ENCODE data around the gene CCHCR1.

The CCHCR1 gene

GRCh38 chr6:31126396-31127175 is 31.0 kb downstream of the CCHCR1 start:
- no peak for DNase-seq

GRCh38 chr6:31125586-31126363 is 31.8 kb downstream of the CCHCR1 start:
- no peak for DNase-seq

DNA sequence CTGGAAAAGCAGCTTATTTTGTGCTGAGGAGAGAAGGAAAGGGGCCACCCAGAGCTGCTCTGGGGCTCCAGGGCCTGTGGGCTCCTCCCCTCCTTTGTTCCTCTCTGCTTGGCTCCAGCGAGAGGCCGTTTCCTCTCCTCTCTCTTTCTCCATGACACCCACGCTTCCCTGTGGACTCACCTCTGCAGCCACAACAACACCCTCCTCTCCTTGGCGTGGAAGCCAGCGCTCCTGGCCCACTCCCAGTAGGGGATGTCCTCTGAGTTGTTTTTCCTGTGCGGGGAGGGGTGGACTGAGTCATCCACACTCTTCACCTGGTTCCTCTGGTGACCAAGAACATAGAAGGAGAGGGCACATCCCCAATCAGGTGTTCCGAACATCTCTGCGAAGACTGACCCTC is 32.4 kb downstream of the CCHCR1 start:
- peak in 2 of 3 experiments; percentile 14 to 29 for DNase-seq

DNA sequence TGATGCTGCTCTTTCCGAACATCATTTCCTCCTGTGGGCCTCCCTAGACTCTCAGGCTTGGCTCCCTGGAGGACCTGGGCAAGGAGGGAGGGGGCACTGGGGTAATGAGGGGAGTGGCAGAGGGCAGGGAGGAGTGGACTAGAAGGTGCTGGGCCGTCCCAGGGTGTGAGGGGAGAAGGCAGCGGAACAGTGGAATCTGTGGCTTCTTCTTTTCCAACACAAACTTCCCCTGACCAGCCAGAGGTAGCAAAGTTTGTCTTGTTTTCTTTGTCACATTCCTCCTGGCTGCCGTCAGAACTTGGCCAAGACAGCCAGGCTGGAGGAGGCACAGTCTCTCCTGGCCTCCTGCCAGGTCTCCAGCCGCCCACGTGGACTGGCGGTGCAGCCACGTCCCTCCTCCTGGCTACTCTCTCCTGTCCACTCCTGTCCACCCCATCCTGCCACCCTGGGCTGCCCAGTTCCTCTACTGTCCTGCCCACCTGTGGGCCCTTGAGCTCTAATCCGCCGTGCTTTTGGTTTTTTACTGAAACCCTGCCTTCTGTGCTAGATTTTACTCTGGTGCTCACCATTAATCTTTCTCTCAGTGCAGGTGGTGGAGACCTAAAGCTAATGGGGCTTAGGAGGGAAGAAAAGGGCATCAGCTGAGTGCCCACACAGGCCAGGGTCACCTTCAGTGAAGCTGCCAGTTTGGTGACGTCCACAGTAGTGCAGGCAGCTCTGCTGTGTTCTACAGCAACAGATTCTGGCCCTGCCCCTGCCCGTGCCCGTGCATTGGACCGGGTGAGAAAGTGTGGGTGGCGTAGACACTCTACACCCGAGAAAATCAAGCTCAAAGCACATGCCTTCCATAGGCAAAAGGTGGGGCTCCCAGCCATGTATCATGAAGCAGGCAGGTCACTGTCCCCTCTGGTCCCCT is 34.6 kb downstream of the CCHCR1 start:
- no peak for DNase-seq

GRCh38 chr6:31121131-31121790 is 36.3 kb downstream of the CCHCR1 start:
- no peak for DNase-seq

DNA sequence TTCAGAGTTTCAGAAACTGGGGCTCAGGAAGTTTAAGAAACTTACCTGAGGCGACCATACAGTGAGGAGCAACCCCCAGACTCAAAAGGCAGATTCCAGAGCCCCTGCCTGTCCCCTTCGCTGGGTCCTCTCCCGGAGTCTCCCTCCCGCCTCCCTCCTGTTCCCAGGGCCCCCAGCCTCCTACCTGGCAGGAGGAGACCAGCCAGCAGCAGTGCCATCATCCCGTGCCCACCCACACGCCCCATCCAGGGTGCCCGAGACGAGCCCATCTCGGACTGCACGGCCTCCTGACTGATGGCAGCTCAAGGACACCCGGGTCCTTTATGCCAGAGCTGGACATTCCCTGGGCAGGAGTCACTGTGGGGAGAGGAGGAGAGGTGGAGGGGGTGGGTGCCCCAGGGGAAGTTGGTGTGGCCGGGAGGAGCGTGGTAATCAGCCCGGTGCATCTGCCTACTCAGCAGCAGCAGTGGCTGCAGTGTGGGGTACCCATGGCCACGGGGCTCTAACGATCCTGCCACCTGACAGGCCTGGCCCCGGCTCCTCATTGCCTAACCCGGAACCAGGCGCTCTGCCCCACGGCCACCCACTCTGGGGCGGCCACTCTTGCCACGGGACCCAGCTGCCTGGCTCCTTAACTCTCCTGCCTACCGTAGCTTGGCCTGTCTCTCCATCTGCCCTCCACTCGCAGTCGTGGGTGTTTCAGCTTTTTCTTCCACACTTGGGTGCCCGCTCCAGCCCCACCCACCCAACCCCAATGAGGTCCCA is 37.3 kb downstream of the CCHCR1 start, which contains the start of gene CDSN:
Gene CDSN, minus strand, starts transcription at position 296 of the 765 bp plus-strand sequence. Its CDS starts 27 bp downstream, at position 269.
- no peak for DNase-seq

DNA sequence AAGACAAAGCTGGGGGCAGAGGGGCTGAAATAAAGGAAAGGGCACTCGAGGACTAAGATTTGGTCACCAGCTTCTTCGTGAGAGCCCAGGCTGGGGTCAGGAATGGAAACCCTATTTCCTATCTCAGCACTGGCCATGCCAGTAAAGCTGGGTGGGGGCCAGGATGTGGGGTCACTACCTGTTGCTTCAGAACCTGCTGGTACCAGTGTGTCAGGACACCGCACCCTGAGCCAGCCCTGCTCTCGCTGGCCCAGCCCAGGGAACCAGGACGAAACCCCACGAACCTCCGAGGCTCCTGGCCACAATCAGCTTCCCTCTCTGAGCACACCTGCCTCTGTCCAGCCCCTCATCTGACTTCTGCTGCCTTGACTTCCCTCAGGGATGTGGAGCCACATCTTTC is 39.4 kb downstream of the CCHCR1 start:
- DNase-seq = no peak

- no peak for DNase-seq
Measured at GRCh38 chr6:31116661-31117385, 40.8 kb downstream of the CCHCR1 start.

GRCh38 chr6:31115941-31116560 is 41.6 kb downstream of the CCHCR1 start:
- DNase-seq = no peak

DNA sequence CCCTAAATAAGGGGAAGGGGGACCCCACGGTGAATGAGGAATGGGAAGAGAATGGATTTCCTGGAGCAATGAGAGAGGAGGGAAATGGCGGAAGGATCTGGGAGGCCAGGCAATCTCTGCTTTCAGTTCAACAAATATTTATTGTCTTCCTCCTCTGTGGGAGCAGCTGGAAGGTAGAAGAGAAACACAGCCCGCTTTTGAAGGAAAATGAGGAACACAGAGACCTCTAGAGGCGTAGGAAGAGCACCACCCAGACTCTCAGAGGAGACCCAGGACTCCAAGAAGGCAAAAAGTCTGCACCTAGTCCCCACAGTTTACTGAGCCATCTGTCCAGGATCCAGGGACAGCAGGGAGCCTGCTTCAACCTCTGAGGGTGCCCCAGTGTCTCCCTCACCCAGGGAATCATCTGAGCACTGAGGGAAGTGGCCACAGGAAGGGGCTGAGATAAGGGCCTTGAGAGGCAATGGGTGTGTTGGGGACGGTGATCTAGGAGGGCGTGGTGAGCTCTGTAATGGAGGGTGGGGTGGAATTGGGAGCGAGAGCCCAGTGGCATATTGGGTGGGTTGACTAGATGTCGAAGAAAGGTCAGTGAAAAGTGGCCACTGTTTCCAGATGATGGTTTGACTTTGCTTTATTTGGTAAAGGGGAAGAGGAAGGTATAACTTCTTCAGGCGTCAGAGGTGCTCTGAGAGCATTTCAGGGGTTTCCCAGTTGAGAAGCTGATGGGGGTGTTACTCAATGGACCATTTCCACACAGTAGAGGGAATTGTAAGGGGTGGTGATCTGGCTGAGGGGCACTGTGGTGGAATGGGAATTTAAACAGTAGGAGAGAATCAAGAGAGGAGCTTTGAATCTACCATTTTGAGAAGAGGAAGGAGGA is 42.4 kb downstream of the CCHCR1 start:
- no peak for DNase-seq

DNA sequence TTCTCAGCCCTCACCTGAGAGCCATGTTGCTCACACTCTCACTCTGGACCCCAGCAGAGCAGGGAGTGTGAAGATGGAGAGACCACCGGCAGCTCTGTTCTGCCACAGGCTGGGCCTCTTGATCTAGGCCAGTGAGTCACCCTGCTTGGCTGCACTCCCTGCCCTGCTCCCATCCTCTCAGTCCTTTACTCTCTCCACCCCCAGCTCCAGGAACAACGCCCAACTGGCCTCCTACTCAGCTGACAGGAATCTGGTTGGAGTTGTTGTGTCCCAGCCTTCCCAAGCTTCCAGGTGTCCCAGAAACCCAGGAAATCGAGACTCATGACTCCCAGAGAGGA is 43.1 kb downstream of the CCHCR1 start, which contains the start of gene PSORS1C1:
Gene PSORS1C1, plus strand, starts transcription at position 260 of the 338 bp plus-strand sequence. CDS start 14,833 bp downstream, outside the sequence.
- DNase-seq = no peak

- DNase-seq = no peak
Measured at GRCh38 chr6:31113861-31114540, 43.6 kb downstream of the CCHCR1 start.

- no peak for DNase-seq
Measured at GRCh38 chr6:31112478-31112877, 45.1 kb downstream of the CCHCR1 start, which contains the start of gene C6orf15. Gene C6orf15, minus strand, starts transcription at chr6:31112575. Its CDS starts 20 bp downstream, at chr6:31112555.

DNA sequence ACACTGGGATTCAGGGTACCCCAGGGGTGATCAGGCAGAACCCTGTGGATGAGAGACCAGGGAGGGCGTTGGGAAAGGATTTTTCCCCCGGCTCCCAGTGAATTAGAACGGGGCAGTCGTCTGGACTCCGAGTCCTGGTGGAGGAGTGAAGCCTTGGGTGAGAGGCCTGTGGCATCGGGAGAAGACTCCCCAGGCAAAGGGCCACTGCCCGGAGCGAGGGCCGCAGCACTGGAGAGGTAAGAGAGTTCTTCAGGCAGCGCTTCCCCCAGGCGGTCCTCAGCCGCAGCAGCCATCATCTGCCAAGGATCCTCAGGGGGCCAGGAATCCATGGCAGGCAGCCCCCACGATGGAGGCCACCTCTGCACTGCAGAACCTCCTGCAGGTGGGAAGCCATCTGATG is 45.9 kb downstream of the CCHCR1 start:
- no peak for DNase-seq

- DNase-seq = no peak
Measured at GRCh38 chr6:31110825-31111582, 46.6 kb downstream of the CCHCR1 start.

GRCh38 chr6:31107052-31107451 is 50.5 kb downstream of the CCHCR1 start:
- DNase-seq = no peak

DNA sequence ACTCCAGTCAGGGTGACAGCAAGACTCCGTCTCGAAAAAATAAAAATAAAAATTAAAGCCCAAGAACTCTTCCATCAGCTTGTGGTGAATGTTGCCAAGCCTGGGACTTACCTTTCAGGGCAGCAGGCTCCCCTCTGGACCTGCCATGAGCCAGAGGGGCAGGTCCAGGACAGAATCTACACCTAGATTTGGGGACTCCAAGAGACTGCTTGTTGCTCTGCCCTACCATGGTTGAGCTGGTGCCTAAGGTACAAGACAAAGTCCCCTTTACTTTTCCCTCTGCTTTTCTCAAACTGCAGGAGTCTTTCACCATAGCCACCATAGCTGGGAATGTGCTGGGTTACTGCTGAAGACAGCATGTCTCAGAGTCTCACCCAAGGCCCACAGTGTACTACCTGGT is 54.5 kb downstream of the CCHCR1 start:
- DNase-seq = no peak

- no peak for DNase-seq
Measured at GRCh38 chr6:31098449-31098938, 59.1 kb downstream of the CCHCR1 start.
